RWPE1 (cell line): Measurements from ENCODE around the gene MORF4L1.
A peak's percentile ranks its signal among the peaks of the same experiment; 100 is the strongest.

Experiments used
- CTCF ChIA-PET: fragments of 350-600 bp; sonication (Branson Sonifier 250); formaldehyde crosslinking; extraction: SDS; loops from one replicate; lab custom pipeline; 2021; lab: Yijun Ruan, JAX
- POLR2A ChIA-PET: fragments of 400-600 bp; formaldehyde crosslinking; extraction: SDS; loops from one replicate; lab custom pipeline; 2020; ENCODE audit warnings: antibody characterized with exemption; ENCODE audit not compliant: low non-redundant PET; lab: Yijun Ruan, JAX
- DNase-seq: peaks from one replicate; pipeline ENCODE4 v3.0.0; 2012; ENCODE audit warnings: low spot score
- H3K27ac ChIP-seq: fragments of 450-650 bp; 2 replicates; pipeline ENCODE4 v1.5.1; 2017
- CTCF ChIP-seq: fragments of 450-650 bp; conservative IDR thresholded peaks from 2 replicates; pipeline ENCODE4 v1.5.1; 2017; ENCODE audit warnings: low read depth, mild to moderate bottlenecking

Gene MORF4L1

GRCh38 chr15:78872155-78872971 is at the start of gene MORF4L1:
Gene MORF4L1 (plus strand): TSS chr15:78872890. CDS start chr15:78873018, 128 bp downstream.
- DNase-seq = peak; percentile 93
- ChIA-PET CTCF (interaction anchor here (1.4 kb wide), 1 partner anchor 12 kb away, joined by 8 read pairs; no protein-coding TSS in a partner anchor), POLR2A (interaction anchor here (0.6 kb wide), 1 partner anchor 178 kb away, joined by 3 read pairs; no protein-coding TSS in a partner anchor)
- peak within 1 kb of the TSS; percentile 99 for H3K27ac ChIP-seq
- no peak for TF ChIP-seq CTCF

GRCh38 chr15:78828920-78829319 is 43.8 kb upstream of the MORF4L1 start:
- POLR2A ChIA-PET = no interaction called here
- no peak for TF ChIP-seq CTCF
- no peak overlapping the region for H3K27ac ChIP-seq
- CTCF ChIA-PET = no interaction called here
- no peak for DNase-seq

GRCh38 chr15:78830514-78831228 is 42.0 kb upstream of the MORF4L1 start:
- no peak for TF ChIP-seq CTCF
- CTCF ChIA-PET = interaction anchor here (0.7 kb wide), 1 partner anchor 336 kb away, joined by 4 read pairs; no protein-coding TSS in a partner anchor
- POLR2A ChIA-PET = no interaction called here

GRCh38 chr15:78831229-78832207 is 41.2 kb upstream of the MORF4L1 start:
- H3K27ac ChIP-seq = no peak overlapping the region
- no peak for TF ChIP-seq CTCF
- CTCF ChIA-PET = no interaction called here
- POLR2A ChIA-PET = no interaction called here
- DNase-seq = no peak

More at GRCh38 chr15:78830514-78831228, 42.0 kb upstream of the MORF4L1 start:
- DNase-seq = no peak
- no peak overlapping the region for H3K27ac ChIP-seq

- CTCF ChIA-PET = interaction anchor here (0.6 kb wide), 2 partner anchors 72 to 1416 kb away, joined by 3 to 4 read pairs; partner anchors contain the start of gene HMG20A
- DNase-seq = no peak
- H3K27ac ChIP-seq = no peak overlapping the region
- no peak for TF ChIP-seq CTCF
- POLR2A ChIA-PET = no interaction called here
Observed at GRCh38 chr15:78836333-78836732, 36.4 kb upstream of the MORF4L1 start.
